ENCODE measurements around the gene TMEM255A.

The TMEM255A gene

GRCh38 chrX:120262859-120263708, 48.2 kb downstream of the TMEM255A start:
- DNase-seq (ENCODE audit: low read depth) = no peak

DNA sequence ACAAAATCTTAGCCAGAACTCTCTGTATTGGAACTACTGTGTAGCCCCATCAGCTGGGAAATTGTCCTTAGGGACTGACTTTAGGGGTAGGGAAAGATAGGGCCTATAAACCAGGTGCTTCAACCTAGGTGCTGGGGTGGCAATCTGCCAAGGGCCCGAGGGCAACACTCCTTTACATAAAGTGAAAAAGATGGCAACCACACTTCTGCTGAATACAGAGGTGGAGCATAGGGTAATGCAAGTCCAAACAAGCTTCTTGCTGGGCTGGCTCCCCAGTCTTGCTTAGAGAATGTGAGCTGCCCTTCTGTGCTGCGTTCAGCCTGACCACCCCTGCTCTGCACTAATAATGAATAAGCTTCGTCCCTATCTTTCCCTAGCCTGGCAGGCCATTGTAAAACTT, 50.9 kb downstream of the TMEM255A start:
- no peak for DNase-seq (ENCODE audit: low read depth)

- no peak for DNase-seq (ENCODE audit: low read depth)
These were observed 57.5 kb downstream of the TMEM255A start for GRCh38 chrX:120253784-120254183.

- no peak for DNase-seq (ENCODE audit: low read depth)
These were observed 59.7 kb downstream of the TMEM255A start for GRCh38 chrX:120251471-120252011.

- peak; percentile 78 for DNase-seq (ENCODE audit: low read depth)
These were observed 60.6 kb downstream of the TMEM255A start, which contains the start of gene ZBTB33 for GRCh38 chrX:120250522-120251271. Gene ZBTB33 (plus strand): TSS chrX:120250812. CDS start chrX:120253416, 2,604 bp downstream.

DNA sequence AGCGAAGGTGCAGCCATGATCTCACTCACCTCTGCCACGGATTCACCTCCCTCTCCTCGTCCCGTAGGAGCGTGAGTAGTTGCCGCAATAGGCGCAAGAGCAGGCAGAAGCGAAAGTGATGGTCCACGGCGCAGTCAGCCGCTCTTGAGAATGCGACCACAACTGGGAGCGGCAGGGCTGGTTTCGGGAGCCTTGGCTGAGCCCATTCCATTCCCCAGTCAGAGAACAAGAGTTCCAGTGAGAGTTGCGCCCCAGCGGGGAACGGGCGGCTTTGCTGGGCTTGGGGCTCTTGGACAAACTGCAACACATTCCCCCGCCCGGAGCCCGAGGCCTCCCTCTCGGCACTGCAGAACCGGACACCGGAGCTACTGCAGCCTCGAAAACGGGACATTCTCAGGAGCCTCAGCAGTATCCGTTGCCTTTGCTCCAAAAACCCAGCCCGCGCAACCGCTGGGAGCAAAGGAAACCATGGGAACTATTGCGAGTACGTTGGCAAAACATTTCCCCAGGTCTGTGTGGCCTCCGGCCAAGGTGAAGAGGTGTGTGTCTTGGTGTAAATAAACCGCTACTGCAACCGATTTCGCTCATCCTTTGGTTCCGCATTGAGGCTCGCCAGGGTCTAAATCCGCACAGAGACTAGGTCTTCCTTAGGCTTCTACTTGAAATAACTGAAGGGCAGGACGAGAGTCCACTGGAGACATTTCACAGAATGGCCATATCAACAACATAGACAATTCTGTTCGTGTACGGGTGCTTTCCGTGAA, 66.3 kb downstream of the TMEM255A start:
- DNase-seq (ENCODE audit: low read depth) = peak; percentile 45

DNA sequence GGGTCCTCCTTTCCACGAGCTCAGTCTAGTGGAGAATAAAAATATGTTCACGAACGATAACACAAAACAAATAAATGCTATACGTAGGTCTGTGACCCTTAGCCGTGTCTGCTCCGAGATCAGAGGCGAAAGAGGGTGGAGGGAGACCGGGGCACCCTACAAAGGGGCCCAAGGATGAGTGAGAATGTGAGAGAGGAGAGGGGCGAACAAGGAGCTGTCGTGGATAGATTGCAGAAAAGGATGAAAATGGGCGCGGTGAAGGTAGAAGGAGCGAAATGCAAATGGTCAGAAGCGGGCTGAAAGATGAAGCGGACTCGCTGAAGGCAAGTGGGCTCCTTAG, 66.9 kb downstream of the TMEM255A start:
- no peak for DNase-seq (ENCODE audit: low read depth)

DNA sequence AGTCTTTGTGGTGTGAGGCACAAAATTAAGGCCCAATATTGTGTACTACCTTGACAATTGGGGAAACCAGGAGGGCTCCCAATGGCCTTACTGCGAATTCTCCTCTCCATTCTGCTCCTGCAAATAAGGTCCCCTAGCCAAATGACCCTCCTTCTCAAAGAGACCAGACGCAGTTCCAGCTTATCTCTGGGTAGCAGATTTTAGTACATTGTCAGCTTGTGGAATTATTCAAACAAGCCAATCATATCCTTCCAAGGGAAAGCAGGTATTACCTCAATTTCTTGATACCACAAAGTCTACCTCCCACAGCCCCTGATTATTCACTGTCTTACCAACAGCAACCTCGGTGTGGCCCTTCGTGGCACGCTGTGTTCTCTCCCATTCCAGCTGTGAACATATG, 68.4 kb downstream of the TMEM255A start:
- DNase-seq (ENCODE audit: low read depth) = no peak

DNA sequence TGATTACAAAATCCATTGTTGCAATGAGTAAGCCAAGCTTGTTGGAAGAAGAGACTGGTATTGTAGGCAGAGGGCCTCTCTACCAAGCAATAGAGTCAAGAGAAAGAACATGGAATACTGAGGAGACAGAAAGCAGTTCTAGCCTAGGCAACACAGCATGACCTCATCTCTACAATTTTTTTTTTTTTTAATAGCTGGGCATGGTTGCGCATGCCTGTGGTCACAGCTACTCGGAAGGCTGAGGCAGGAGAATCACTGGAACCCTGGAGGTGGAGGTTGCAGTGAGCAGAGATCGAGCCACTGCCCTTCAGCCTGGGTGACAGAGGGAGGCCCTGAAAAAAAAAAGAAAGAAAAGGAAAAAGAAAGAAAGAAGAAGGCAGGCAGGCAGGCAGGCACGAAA, 72.3 kb downstream of the TMEM255A start:
- DNase-seq (ENCODE audit: low read depth) = no peak

GRCh38 chrX:120236687-120237479, 74.4 kb downstream of the TMEM255A start:
- no peak for DNase-seq (ENCODE audit: low read depth)

DNA sequence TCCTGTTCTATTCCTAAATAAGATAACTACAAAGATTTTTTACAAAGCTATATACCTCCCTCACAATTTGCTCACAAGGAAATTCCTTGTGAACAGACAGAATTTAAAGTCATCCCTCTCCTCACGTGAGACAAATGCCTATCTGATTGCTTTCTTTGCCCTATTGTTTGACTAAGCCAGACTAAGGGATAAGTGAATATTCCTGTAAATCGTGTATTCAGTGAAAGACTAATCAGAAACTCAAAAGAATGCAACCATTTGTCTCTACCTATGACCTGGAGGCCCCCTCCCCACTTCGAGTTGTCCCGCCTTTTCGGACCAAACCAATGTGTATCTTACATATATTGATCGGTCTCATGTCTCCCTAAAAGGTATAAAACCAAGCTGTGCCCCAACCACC, 76.0 kb downstream of the TMEM255A start:
- DNase-seq (ENCODE audit: low read depth) = no peak

GRCh38 chrX:120228187-120228908, 82.9 kb downstream of the TMEM255A start:
- DNase-seq (ENCODE audit: low read depth) = no peak

GRCh38 chrX:120224388-120224787, 86.9 kb downstream of the TMEM255A start:
- DNase-seq (ENCODE audit: low read depth) = no peak

GRCh38 chrX:120223374-120223773, 87.9 kb downstream of the TMEM255A start:
- DNase-seq (ENCODE audit: low read depth) = no peak

- peak; percentile 40 for DNase-seq (ENCODE audit: low read depth)
These were observed 97.6 kb downstream of the TMEM255A start for GRCh38 chrX:120213438-120214265.
